PC-3 (cell line): ENCODE data around the gene WDR33. TPM values are rescaled to one million over a fixed set of nuclear protein-coding genes. Genes with fewer than 3 reads are reported as not detected.

Source experiments
- ATAC-seq: fragments of 200-7000 bp; cut with Tn5 transposase; 2 replicates; pipeline ENCODE4 v1.9.1; 2020; ENCODE audit warnings: mild to moderate bottlenecking, moderate library complexity
- BruUV-seq: library from RNA; stranded (reverse); fragments of 400-500 nt; replicated peaks from 2 replicates; lab custom pipeline; 2021; lab: Mats Ljungman, UMichigan
- CTCF ChIA-PET: fragments of 300-600 bp; sonication (Branson Sonifier 250); formaldehyde crosslinking; loops from one replicate; lab custom pipeline; 2022; ENCODE audit warnings: antibody characterized with exemption; lab: Charles Lee
- POLR2A ChIA-PET: fragments of 300-600 bp; sonication (Branson Sonifier 250); formaldehyde crosslinking; loops from one replicate; lab custom pipeline; 2022; ENCODE audit warnings: antibody characterized with exemption; ENCODE audit not compliant: unreplicated experiment; lab: Charles Lee
- DNase-seq: peaks from one replicate; pipeline ENCODE4 v3.0.0-alpha.2; 2015
- H2AFZ ChIP-seq: fragments of 300-600 bp; sonication (generic); 2 replicates; pipeline ENCODE4 v1.6.0; 2016; ENCODE audit warnings: antibody characterized with exemption, low read length
- H3F3A ChIP-seq: fragments of 300-600 bp; sonication (generic); one replicate; pipeline ENCODE4 v1.6.0; 2017; ENCODE audit warnings: antibody characterized with exemption, low read length, control low read depth, mild to moderate bottlenecking; ENCODE audit not compliant: unreplicated experiment
- H3K27ac ChIP-seq: fragments of 300-600 bp; sonication (generic); 2 replicates; pipeline ENCODE4 v1.5.1; 2016; ENCODE audit warnings: mild to moderate bottlenecking, low read length
- H3K27me3 ChIP-seq: fragments of 300-600 bp; sonication (generic); 2 replicates; pipeline ENCODE4 v1.6.1; 2016; ENCODE audit warnings: low read length, mixed read lengths
- H3K36me3 ChIP-seq: fragments of 300-600 bp; sonication (generic); 2 replicates; pipeline ENCODE4 v1.6.1; 2016; ENCODE audit warnings: low read depth, mixed run types, low read length, mixed read lengths
- H3K4me1 ChIP-seq: fragments of 300-600 bp; sonication (generic); 2 replicates; pipeline ENCODE4 v1.5.1; 2016; ENCODE audit warnings: low read length; ENCODE audit not compliant: insufficient read depth
- H3K4me2 ChIP-seq: fragments of 300-600 bp; sonication (generic); 2 replicates; pipeline ENCODE4 v1.6.0; 2016; ENCODE audit warnings: low read length
- H3K4me3 ChIP-seq: fragments of 300-600 bp; sonication (generic); 2 replicates; pipeline ENCODE4 v1.5.1; 2016; ENCODE audit warnings: mild to moderate bottlenecking, low read length, mixed read lengths
- H3K79me2 ChIP-seq: fragments of 300-600 bp; sonication (generic); 2 replicates; pipeline ENCODE4 v1.6.1; 2017; ENCODE audit warnings: low read length, mixed read lengths
- H3K9ac ChIP-seq: fragments of 300-600 bp; sonication (generic); 2 replicates; pipeline ENCODE4 v1.6.0; 2016; ENCODE audit warnings: mild to moderate bottlenecking, low read length
- H3K9me2 ChIP-seq: fragments of 300-600 bp; sonication (generic); replicated peaks from 2 replicates; pipeline ENCODE4 v1.6.1; 2016; ENCODE audit warnings: mixed run types, low read length, mixed read lengths
- H3K9me3 ChIP-seq: fragments of 300-600 bp; sonication (generic); 2 replicates; pipeline ENCODE4 v1.6.1; 2016; ENCODE audit warnings: low read length, mixed read lengths
- H4K20me1 ChIP-seq: fragments of 300-600 bp; sonication (generic); 2 replicates; pipeline ENCODE4 v1.6.1; 2016; ENCODE audit warnings: low read length, mixed read lengths
- CTCF ChIP-seq: fragments of 300-600 bp; sonication (generic); conservative IDR thresholded peaks from 2 replicates; pipeline ENCODE4 v1.5.1; 2017; ENCODE audit warnings: antibody characterized with exemption, low read depth, mild to moderate bottlenecking, low read length
- EZH2 ChIP-seq: fragments of 300-600 bp; sonication (generic); IDR thresholded peaks from one replicate; pipeline ENCODE4 v1.6.1; 2017; ENCODE audit warnings: antibody characterized with exemption, mild to moderate bottlenecking, low read length; ENCODE audit not compliant: unreplicated experiment
- EZH2phosphoT487 ChIP-seq: fragments of 300-600 bp; sonication (generic); IDR thresholded peaks from 2 replicates; pipeline ENCODE4 v1.6.1; 2018; ENCODE audit warnings: mild to moderate bottlenecking, antibody characterized with exemption, low read length, borderline replicate concordance
- intact Hi-C: fragments of 100-400 bp; cut with micrococcal nuclease; formaldehyde crosslinking; loops from 2 replicates; pipeline ENCODE4 v1.9.0; 2023
- total RNA-seq: library from RNA; depleted of rRNA; stranded (reverse); fragments of >200 nt; gene quantifications from 2 replicates; pipeline ENCODE4 v1.2.3, GENCODE V29; 2014

Gene WDR33
- total RNA-seq, 1 experiment from 2014 or later, result 31.7 TPM

GRCh38 chr2:127747621-127748020 is 63.4 kb downstream of the WDR33 start:
- no peaks in the 10 kb centered on the region for H3K9me3 ChIP-seq
- DNase-seq (no peak), ATAC-seq (no peak)
- H2AFZ ChIP-seq, result no peak overlapping the region
- no peaks in the 10 kb centered on the region for H4K20me1 ChIP-seq
- peaks cover 23% of the 10 kb centered on the region for H3K36me3 ChIP-seq
- POLR2A ChIA-PET, result no interaction called here
- H3K27ac ChIP-seq, result no peak overlapping the region
- no peaks in the 10 kb centered on the region for H3K4me1 ChIP-seq
- CTCF ChIA-PET, result no interaction called here
- intact Hi-C loops, result no loop called here
- TF ChIP-seq EZH2 (no peak), EZH2phosphoT487 (no peak), CTCF (no peak)
- no peak overlapping the region for H3K9ac ChIP-seq
- H3K4me2 ChIP-seq, result no peak overlapping the region
- H3K9me2 ChIP-seq, result no peaks in the 10 kb centered on the region
- H3K79me2 ChIP-seq, result no peaks in the 10 kb centered on the region
- H3K4me3 ChIP-seq, result no peak overlapping the region
- no peaks in the 10 kb centered on the region for H3F3A ChIP-seq
- no TSS peak for BruUV-seq
- H3K27me3 ChIP-seq, result no peaks in the 10 kb centered on the region

GRCh38 chr2:127743477-127744026 is 67.4 kb downstream of the WDR33 start:
- ATAC-seq (no peak), DNase-seq (no peak)
- Histone ChIP-seq H3K9me2 (no peaks in the 10 kb centered on the region), H3K27me3 (no peaks in the 10 kb centered on the region), H3K27ac (no peak overlapping the region), H3K4me2 (no peak overlapping the region), H3K36me3 (peaks cover 29% of the 10 kb centered on the region), H3K4me3 (no peak overlapping the region), H3K4me1 (no peaks in the 10 kb centered on the region), H3F3A (no peaks in the 10 kb centered on the region), H3K9ac (no peak overlapping the region), H3K79me2 (no peaks in the 10 kb centered on the region), H2AFZ (no peak overlapping the region), H4K20me1 (no peaks in the 10 kb centered on the region), H3K9me3 (no peaks in the 10 kb centered on the region)
- TF ChIP-seq EZH2, result no peak
- TF ChIP-seq EZH2phosphoT487, result no peak
- no peak for TF ChIP-seq CTCF
- POLR2A ChIA-PET, result interaction anchor here (0.6 kb wide), 1 partner anchor 110 kb away, joined by 3 read pairs; no protein-coding TSS in a partner anchor
- CTCF ChIA-PET, result no interaction called here
- no TSS peak for BruUV-seq
- intact Hi-C loops, result no loop called here

- POLR2A ChIA-PET, result no interaction called here
Measured at GRCh38 chr2:127740665-127741288, 70.2 kb downstream of the WDR33 start.

More at GRCh38 chr2:127740665-127741288, 70.2 kb downstream of the WDR33 start:
- ATAC-seq (no peak), DNase-seq (no peak)
- Histone ChIP-seq H3K9me3 (no peaks in the 10 kb centered on the region), H3K9ac (no peak overlapping the region), H3K4me3 (no peak overlapping the region), H3K36me3 (peaks cover 20% of the 10 kb centered on the region), H3K4me2 (no peak overlapping the region), H4K20me1 (no peaks in the 10 kb centered on the region), H3K9me2 (no peaks in the 10 kb centered on the region), H3F3A (no peaks in the 10 kb centered on the region), H2AFZ (no peak overlapping the region), H3K4me1 (no peaks in the 10 kb centered on the region), H3K27ac (no peak overlapping the region), H3K27me3 (no peaks in the 10 kb centered on the region), H3K79me2 (no peaks in the 10 kb centered on the region)
- no TSS peak for BruUV-seq
- TF ChIP-seq EZH2 (no peak), EZH2phosphoT487 (no peak), CTCF (no peak)
- CTCF ChIA-PET, result no interaction called here
- intact Hi-C loops, result no loop called here
